HCT116 (cell line): ENCODE results near the gene LRRC3B. TPM values are rescaled to one million over a fixed set of nuclear protein-coding genes. Genes with fewer than 3 reads are reported as not detected.

ENCODE experiments used
- ATAC-seq: fragments of 200-7000 bp; cut with Tn5 transposase; 2 replicates; pipeline ENCODE4 v1.9.1; 2020; ENCODE audit warnings: mild to moderate bottlenecking, moderate library complexity
- BruUV-seq: library from RNA; stranded (reverse); fragments of 400-500 nt; replicated peaks from 2 replicates; lab custom pipeline; 2021; lab: Mats Ljungman, UMichigan
- CTCF ChIA-PET: fragments of 300-600 bp; sonication (Branson Sonifier 250); formaldehyde crosslinking; loops from one replicate; lab custom pipeline; 2021; ENCODE audit warnings: antibody characterized with exemption; lab: Charles Lee
- POLR2A ChIA-PET: fragments of 300-600, 350-600 bp; sonication (Branson Sonifier 250); formaldehyde crosslinking; loops from one replicate; lab custom pipeline; 2021; ENCODE audit warnings: antibody characterized with exemption; lab: Charles Lee
- RAD21 ChIA-PET, 2 experiments: fragments of 300-600 bp; sonication (Branson Sonifier 250); formaldehyde crosslinking; loops; one replicate each; lab custom pipeline; 2023; ENCODE audit warnings: low total read pairs in 2 of 2; ENCODE audit not compliant: uncharacterized antibody in 2 of 2, unreplicated experiment in 2 of 2, low non-redundant PET in 1 of 2; lab: Charles Lee
- DNase-seq: peaks from one replicate; pipeline ENCODE4 v3.0.0-alpha.2; 2010; ENCODE audit warnings: low read depth, low spot score
- H2AFZ ChIP-seq: fragments of 200-600 bp; shearing (Covaris generic), sonication (generic); 2 replicates; pipeline ENCODE4 v1.6.1; 2017; ENCODE audit warnings: low read depth, mixed run types, mixed read lengths, antibody characterized with exemption, low read length; ENCODE audit not compliant: poor library complexity, severe bottlenecking
- H3K27ac ChIP-seq: 2 replicates; pipeline ENCODE4 v1.5.1; 2012; ENCODE audit warnings: low read depth, low read length
- H3K27me3 ChIP-seq: fragments of 200-600 bp; sonication (generic); 2 replicates; pipeline ENCODE4 v1.6.1; 2016; ENCODE audit warnings: mixed run types, low read length, mixed read lengths; ENCODE audit not compliant: insufficient read depth
- H3K36me3 ChIP-seq, 2 experiments: fragments of 200-500 bp in 1 of 2; fragments of 200-600 bp in 1 of 2; sonication (Bioruptor generic) in 1 of 2; sonication (generic) in 1 of 2; 2 replicates each; pipeline versions ENCODE4 v1.5.1 to v1.6.1; 2014 to 2016; ENCODE audit warnings: low read length in 2 of 2, inconsistent platforms in 1 of 2, mixed read lengths in 1 of 2, mixed run types in 1 of 2; ENCODE audit not compliant: insufficient read depth in 2 of 2, control insufficient read depth in 1 of 2
- H3K4me1 ChIP-seq, 2 experiments: fragments of 200-600 bp in 1 of 2; sonication (generic) in 1 of 2; 2 replicates each; pipeline versions ENCODE4 v1.5.1 to v1.6.1; 2012 to 2017; ENCODE audit warnings: low read length in 2 of 2, inconsistent platforms in 1 of 2, mild to moderate bottlenecking in 1 of 2, mixed read lengths in 1 of 2, mixed run types in 1 of 2, moderate library complexity in 1 of 2; ENCODE audit not compliant: insufficient read depth in 2 of 2, control insufficient read depth in 1 of 2
- H3K4me2 ChIP-seq: fragments of 200-600 bp; sonication (generic); 2 replicates; pipeline ENCODE4 v1.6.1; 2017; ENCODE audit warnings: mixed run types, low read length, mixed read lengths
- H3K4me3 ChIP-seq, 2 experiments: fragments of 200-600 bp in 1 of 2; sonication (generic) in 1 of 2; replicated peaks in 1 of 2; 2 replicates each; pipeline ENCODE4 v1.5.1; 2011 to 2016; ENCODE audit warnings: low read length in 2 of 2, control low read depth in 1 of 2, low read depth in 1 of 2, mild to moderate bottlenecking in 1 of 2, mixed read lengths in 1 of 2, mixed run types in 1 of 2
- H3K79me2 ChIP-seq: fragments of 200-600 bp; sonication (generic); 2 replicates; pipeline ENCODE4 v1.6.1; 2017; ENCODE audit warnings: mild to moderate bottlenecking, mixed run types, low read length, moderate library complexity, mixed read lengths; ENCODE audit not compliant: insufficient read depth
- H3K9ac ChIP-seq: fragments of 200-600 bp; sonication (generic); 2 replicates; pipeline ENCODE4 v1.6.1; 2016; ENCODE audit warnings: low read length, mixed read lengths
- H3K9me2 ChIP-seq: fragments of 200-600 bp; sonication (generic), shearing (Covaris generic); 2 replicates; pipeline ENCODE4 v1.6.1; 2017; ENCODE audit warnings: mixed run types, mild to moderate bottlenecking, moderate library complexity; ENCODE audit not compliant: insufficient read depth
- H3K9me3 ChIP-seq, 2 experiments: fragments of 200-500 bp in 1 of 2; fragments of 200-600 bp in 1 of 2; sonication (Bioruptor generic) in 1 of 2; sonication (generic) in 1 of 2; 2 replicates each; pipeline ENCODE4 v1.6.1; 2014 to 2017; ENCODE audit warnings: low read length in 2 of 2, mixed read lengths in 2 of 2, inconsistent platforms in 1 of 2, low read depth in 1 of 2, mild to moderate bottlenecking in 1 of 2, mixed run types in 1 of 2, moderate library complexity in 1 of 2; ENCODE audit not compliant: control insufficient read depth in 1 of 2, insufficient read depth in 1 of 2
- H4K20me1 ChIP-seq: fragments of 200-600 bp; sonication (generic), shearing (Covaris generic); 2 replicates; pipeline ENCODE4 v1.6.1; 2017; ENCODE audit warnings: mixed run types, mild to moderate bottlenecking, moderate library complexity; ENCODE audit not compliant: insufficient read depth
- ATF3 ChIP-seq: IDR thresholded peaks from 2 replicates; pipeline ENCODE4 v1.6.1; 2012
- CEBPB ChIP-seq: IDR thresholded peaks from 2 replicates; pipeline ENCODE4 v1.6.1; 2012; ENCODE audit warnings: low read depth
- CTCF ChIP-seq, 3 experiments: fragments of 200-600 bp in 1 of 3; sonication (generic) in 1 of 3; IDR thresholded peaks in 2 of 3; conservative IDR thresholded peaks in 1 of 3; 2 replicates each; pipeline ENCODE4 v1.5.1; 2012 to 2017; ENCODE audit warnings: low read depth in 2 of 3, low read length in 2 of 3, antibody characterized with exemption in 1 of 3, borderline replicate concordance in 1 of 3, control low read depth in 1 of 3, mild to moderate bottlenecking in 1 of 3, mixed read lengths in 1 of 3, mixed run types in 1 of 3, moderate library complexity in 1 of 3; ENCODE audit not compliant: insufficient read depth in 1 of 3
- EGR1 ChIP-seq: IDR thresholded peaks from 2 replicates; pipeline ENCODE4 v1.6.1; 2012; ENCODE audit warnings: low read depth
- ELF1 ChIP-seq: IDR thresholded peaks from 2 replicates; pipeline ENCODE4 v1.6.1; 2012; ENCODE audit warnings: low read depth, borderline replicate concordance
- EZH2 ChIP-seq: fragments of 200-600 bp; sonication (generic); IDR thresholded peaks from 2 replicates; pipeline ENCODE4 v1.6.1; 2017; ENCODE audit warnings: antibody characterized with exemption, mixed run types
- FOSL1 ChIP-seq: IDR thresholded peaks from 2 replicates; pipeline ENCODE4 v1.6.1; 2012; ENCODE audit warnings: low read depth
- JUND ChIP-seq: IDR thresholded peaks from 2 replicates; pipeline ENCODE4 v1.6.1; 2012
- POLR2A ChIP-seq: IDR thresholded peaks from 2 replicates; pipeline ENCODE4 v1.7.0; 2011; ENCODE audit warnings: borderline replicate concordance; ENCODE audit not compliant: insufficient read depth, insufficient read length; ENCODE audit errors: extremely low read depth
- RAD21 ChIP-seq: IDR thresholded peaks from 2 replicates; pipeline ENCODE4 v1.6.1; 2012; ENCODE audit warnings: low read depth, mild to moderate bottlenecking
- REST ChIP-seq: IDR thresholded peaks from 2 replicates; pipeline ENCODE4 v1.6.1; 2012; ENCODE audit warnings: low read depth
- TCF7L2 ChIP-seq: IDR thresholded peaks from 2 replicates; pipeline ENCODE4 v1.7.0; 2011; ENCODE audit warnings: borderline replicate concordance, inconsistent platforms; ENCODE audit not compliant: insufficient read depth, insufficient read length; ENCODE audit errors: extremely low read depth
- ZBTB33 ChIP-seq: IDR thresholded peaks from 2 replicates; pipeline ENCODE4 v1.6.1; 2011; ENCODE audit warnings: mild to moderate bottlenecking, low read length, moderate library complexity; ENCODE audit not compliant: insufficient replicate concordance; ENCODE audit errors: extremely low read depth
- intact Hi-C: fragments of 100-400 bp; cut with micrococcal nuclease; formaldehyde crosslinking; loops from 2 replicates; pipeline ENCODE4 v1.10.0; 2022
- total RNA-seq: library from RNA; stranded (reverse); gene quantifications from one replicate; pipeline ENCODE4 v1.2.1, GENCODE V29; 2021; ENCODE audit not compliant: unreplicated experiment

LRRC3B gene
- total RNA-seq, 1 experiment from 2014 or later = not detected

- ChIA-PET RAD21 (no interaction called here), POLR2A (no interaction called here), CTCF (no interaction called here)
- Histone ChIP-seq H3K36me3 (no peaks in the 10 kb centered on the region), H3K9me2 (no peaks in the 10 kb centered on the region), H3K79me2 (no peaks in the 10 kb centered on the region), H2AFZ (no peak overlapping the region), H3K9ac (no peak overlapping the region), H3K4me1 (no peaks in the 10 kb centered on the region), H3K9me3 (peaks cover 3 to 4% of the 10 kb centered on the region in 2 experiments; a peak in 2 of 4 replicates), H3K4me2 (no peak overlapping the region), H4K20me1 (no peaks in the 10 kb centered on the region), H3K27ac (no peak overlapping the region), H3K27me3 (no peaks in the 10 kb centered on the region), H3K4me3 (no peak overlapping the region)
- ATAC-seq (no peak), DNase-seq (no peak)
- no peak for TF ChIP-seq RAD21
- TF ChIP-seq TCF7L2 = no peak
- TF ChIP-seq EZH2 = no peak
- TF ChIP-seq ATF3 = no peak
- TF ChIP-seq CEBPB = no peak
- no peak for TF ChIP-seq POLR2A
- TF ChIP-seq ZBTB33 = no peak
- no peak for TF ChIP-seq EGR1
- TF ChIP-seq CTCF (IDR thresholded peaks at IDR 0.05 in 2 of 3, conservative IDR thresholded peaks at IDR 0.05 in 1 of 3; ENCODE audit: borderline replicate concordance in 1 of 3, insufficient read depth in 1 of 3, low read depth in 2 of 3, low read length in 2 of 3) = no peak
- TF ChIP-seq REST = no peak
- no peak for TF ChIP-seq FOSL1
- no peak for TF ChIP-seq ELF1
- TF ChIP-seq JUND = no peak
- no TSS peak for BruUV-seq
- intact Hi-C loops = no loop called here
Measured at GRCh38 chr3:26574766-26575165, 47.8 kb upstream of the LRRC3B start.
